HG02798 (cell line): Measurements from ENCODE around the gene ADD3.
"Not testable (repeated sequence)": the region's sequence is repeated elsewhere in the genome, so short reads cannot be mapped to it uniquely, and the experiment has no call there.

Source experiments
- ATAC-seq: cut with Tn5 transposase; IDR thresholded peaks from one replicate; pipeline ENCODE4 v1.9.1; 2021; ENCODE audit warnings: mild to moderate bottlenecking; ENCODE audit not compliant: unreplicated experiment, poor library complexity

The ADD3 gene

DNA sequence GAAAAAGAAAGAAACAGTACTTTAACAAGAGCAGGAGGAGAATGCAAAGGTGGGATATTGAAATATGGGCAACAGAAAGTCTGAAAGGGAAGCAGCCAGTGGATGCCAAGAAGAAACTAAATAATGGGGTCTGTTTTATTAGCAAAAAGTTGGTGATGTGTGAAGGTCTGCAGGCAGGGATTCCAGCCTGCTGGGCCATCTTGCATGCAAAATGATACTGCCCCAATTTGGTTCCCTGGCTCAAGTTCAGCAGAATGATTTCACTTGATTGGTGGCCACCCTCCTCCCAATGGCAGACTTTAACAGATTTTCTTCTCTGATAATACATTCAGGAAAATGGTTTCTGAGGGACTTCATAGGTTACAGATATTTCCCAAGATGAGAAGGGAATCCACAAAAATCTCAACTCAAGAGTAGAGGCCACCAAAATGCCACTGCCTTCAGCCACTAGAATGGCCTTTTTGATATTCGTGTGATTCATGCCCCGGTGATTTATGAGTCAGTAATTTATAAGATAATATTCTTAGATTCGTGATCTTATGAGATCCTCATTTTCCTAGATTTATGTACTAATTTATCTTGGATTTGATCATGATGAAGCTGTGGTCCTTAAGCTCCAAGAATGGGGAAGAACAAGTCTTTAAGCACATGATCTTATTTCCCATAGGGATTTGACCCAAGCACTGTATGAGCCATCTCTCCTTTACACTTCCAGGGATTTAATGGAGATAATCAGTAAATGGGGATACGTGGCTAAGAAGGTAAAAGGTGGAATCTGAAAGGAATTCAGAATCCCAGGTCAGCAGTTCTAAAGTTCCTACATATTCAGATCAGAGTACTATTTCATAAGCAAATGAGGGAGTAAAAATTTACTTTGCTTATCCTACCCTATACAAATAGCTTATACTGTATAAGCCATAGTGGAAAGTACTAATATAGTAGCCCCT lies 32.3 kb upstream of the ADD3 start:
- no peak for ATAC-seq

DNA sequence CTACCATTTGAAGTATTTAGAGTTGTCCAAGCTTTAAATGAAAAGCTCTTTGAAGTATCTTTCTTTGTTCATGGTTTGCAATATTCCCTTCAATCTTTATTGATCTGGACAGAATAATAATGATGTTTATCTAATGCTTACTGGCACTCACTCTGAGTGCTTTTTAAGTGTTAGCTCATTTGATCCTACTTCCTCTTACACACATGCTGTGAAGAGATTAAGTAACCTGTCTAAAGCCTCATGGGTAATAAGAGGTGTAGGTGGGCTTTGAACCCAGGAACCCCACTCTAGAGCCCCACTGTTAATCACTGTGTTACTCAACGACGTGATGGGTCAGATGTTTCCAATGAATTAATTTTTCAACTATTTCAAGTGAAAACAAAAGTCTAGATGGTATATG lies 31.1 kb upstream of the ADD3 start:
- ATAC-seq: no peak

DNA sequence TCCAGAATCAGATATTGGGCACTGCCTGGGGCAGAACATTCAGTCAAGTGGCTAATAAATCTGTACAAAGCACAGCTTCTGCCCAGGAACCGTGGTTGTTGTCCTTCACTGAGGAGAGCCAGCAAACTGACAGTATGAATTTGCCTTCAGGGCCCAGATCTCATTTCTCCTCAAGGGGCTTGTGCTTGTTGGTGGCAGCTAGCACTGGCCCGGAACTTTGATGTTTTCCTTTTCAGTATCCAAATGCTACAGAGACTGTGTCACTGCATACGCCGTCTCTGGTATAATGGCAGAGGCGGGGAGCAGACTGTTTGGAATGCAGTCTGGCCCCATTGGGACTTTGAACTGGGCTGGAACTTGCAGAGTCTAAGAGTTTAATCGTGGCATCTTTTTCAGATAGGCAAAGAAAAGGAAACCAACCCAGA lies 30.4 kb upstream of the ADD3 start:
- ATAC-seq: no peak

DNA sequence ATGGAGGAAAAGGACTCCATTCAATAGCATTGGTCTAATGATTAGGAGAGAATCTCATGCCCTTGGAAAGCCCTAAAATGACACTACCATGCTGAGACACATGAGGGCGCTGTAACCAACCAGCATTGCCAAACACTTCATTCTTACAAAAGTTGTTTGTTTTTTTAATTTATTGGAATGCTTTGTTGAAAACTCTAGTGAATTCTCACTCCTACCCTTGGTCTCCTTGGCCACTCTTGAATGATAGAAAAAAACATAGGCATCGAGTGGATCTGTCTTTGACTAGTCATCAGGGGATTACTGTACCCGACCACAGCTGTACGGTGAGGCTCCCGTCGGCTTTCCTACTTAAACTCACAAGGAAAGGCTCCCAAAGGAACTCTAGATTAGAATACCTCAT lies 29.3 kb upstream of the ADD3 start:
- no peak for ATAC-seq

DNA sequence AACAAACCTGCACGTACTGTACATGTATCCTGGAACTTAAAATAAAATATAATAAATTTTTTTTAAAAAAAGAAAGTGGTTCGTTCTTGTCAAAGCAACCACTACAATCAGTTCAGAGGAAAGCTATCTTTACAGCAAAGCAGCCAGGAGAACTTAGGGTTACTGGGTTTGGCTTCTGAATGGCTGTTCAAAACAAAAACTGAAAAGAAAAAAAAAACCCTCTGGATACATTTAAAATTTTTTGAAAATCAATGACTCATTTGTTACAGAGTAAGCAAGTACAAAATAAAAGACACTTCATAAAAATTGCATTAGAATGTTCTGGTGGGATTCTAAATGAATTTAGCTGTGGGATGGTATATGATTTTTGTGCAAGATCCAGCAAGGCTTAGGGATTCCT lies 28.6 kb upstream of the ADD3 start:
- ATAC-seq: no peak

DNA sequence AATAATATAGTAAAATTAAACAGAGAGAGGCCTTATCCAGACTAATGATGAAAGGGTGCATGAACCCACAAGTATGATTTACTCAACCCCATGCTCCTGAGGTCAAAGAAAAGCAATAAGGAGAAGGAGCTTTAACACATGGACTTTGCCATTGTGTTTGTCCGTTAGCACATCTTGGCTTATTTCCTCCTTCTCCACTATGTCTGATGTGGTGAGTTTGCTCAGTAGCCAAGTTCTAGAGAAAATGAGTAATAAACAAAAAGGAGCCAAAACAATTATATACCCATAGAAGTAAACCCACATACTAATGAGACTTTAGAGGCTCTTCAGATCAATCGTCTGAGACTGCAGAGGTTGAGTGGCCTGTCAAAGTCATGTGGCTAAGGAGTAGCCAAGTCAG lies 26.1 kb upstream of the ADD3 start:
- no peak for ATAC-seq

DNA sequence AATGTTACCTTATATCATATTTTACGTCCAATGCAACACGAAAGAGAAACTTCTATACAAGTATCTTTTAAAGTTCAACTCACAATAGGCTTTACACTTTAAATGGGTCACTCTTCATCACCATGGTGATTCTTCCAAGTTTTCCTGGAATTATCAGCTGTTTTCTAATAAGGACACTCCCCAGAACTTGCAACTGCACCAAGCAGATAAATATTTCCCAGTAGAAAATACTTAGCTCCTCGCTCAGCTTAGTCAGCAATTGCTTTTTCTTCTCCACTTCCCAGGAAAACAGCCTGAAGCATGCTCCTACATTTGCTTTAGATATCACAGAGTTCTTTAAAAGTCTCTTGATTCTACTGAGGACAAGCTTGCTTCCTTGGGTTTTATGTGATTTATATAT lies 25.7 kb upstream of the ADD3 start:
- ATAC-seq: no peak

DNA sequence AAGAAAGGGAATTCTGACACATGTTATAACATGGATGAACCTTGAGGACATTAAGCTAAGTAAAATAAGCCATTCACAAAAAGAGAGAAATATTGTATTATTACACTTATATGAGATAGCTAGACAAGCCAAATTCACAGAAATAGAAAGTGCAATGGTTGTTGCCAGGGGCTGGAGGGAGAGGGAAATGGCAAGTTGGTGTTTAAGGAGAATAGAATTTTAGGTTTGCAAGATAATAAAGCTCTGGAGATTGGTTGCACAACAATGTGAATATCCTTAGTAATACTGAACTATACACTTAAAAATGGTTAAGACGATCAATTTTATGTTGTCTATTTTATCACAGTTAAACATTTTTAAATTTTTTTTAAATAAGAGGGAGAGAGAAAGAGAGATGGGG lies 25.0 kb upstream of the ADD3 start:
- ATAC-seq: no peak

DNA sequence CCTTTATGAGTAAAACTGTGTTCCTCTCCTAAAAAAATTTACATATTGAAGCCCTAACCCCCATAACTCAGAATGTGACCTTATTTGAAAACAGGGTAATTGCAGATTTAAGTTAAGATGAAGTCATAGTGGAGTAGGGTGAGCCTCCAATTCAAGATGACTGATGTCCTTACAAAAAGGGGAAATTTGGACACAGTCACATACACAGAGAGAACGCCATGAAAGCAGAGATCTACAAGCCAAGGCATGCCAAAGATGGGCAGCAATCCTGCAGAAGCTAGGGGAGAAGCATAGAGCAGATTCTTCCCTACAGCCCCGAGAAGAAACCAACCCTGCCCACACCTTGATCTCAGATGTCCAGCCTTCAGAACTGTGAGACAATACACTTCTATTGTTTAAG lies 23.8 kb upstream of the ADD3 start:
- no peak for ATAC-seq

DNA sequence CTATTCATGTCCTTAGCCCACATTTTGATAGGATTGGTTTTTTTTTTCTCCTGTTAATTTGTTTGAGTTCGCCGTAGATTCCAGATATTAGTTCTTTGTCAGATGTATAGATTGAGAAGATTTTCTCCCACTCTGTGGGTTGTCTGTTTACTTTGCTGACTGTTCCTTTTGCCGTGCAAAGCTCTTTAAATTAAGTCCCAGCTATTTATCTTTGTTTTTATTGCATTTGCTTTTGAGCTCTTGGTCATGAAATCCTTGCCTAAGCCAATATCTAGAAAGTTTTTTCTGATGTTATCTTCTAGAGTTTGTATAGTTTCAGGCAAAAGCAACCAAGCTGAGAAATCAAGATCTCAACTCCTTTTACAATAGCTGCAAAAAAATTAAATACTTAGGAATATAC lies 22.0 kb upstream of the ADD3 start:
- ATAC-seq: not testable (repeated sequence)

DNA sequence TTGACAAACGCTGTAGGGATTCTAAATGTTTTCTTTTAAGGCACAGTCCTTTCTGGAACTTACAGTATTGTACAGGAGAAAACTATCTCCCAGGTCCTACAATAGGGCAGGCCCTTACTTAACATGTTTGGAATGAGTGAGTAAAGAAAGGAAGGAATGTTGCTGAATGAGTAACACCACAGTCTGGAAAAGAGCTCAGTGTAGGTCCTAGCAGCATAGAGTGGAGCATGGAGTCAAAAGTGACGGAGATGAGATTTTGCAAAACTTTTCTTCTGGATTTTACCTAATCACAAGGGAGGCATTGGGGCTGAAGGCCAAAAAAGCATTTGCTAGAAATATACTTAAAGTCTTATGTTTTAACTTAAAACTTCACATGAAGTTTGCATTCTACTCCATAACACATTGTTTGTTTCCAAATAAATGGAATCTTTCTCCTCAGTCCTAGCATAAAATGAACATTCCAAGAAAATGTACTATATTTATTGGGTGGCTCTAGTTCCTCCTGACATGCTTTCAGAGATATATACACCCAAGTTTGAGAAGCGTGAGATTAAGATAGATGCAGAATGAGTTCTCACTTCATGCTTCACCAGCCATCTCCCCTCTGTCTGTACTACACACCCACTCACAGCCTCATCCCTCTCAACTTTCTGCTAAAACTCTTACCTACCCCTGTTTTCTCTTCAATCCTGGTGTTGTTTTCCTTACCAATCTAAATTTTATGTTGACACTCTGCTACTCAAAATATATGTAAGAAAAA lies 20.2 kb upstream of the ADD3 start:
- ATAC-seq: no peak

DNA sequence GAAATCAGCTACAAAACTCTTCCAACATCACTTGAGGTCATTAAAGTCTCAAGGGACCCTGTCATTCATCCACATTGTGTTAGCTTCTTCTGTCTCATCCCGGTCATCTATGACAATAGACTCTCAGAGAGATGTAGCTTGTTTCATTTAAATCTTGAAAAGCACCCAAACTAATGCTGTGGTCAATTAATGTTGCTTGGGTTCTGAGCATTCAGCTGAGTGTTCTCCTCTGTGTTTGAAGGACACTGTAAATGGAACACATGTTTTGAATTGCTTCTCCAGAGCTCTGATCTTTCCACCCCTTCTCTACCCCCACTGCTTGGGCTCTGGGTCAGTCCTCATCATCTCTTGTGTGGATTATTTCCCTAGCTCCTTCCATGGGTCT lies 19.6 kb upstream of the ADD3 start:
- ATAC-seq: no peak

DNA sequence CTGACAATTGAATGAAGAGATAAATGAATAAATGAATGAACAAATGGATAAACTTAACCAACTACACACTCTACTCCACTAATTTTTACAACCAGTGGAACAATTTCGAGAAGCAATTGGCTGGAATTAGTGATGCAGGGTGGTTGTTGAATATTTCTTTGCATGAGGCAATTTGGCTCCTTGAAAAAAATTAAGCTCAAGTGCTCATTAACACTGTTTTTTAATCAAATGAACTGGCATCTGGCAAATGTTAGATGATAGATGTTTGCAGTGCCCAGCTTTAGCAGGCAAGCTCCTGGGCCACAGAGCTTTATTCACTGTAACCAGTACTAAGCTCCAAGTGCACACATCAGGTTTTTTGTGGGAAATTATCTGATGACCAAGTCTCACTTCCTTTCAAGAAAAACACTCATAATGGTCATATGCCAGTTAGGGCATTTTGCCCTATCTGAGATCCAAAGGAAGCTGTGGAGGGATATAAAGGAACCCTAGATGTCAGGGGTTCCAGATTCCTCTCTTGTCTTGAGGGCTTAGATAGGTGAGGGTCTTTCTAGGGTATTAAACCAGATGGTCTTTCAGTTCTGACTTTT lies 16.4 kb upstream of the ADD3 start:
- no peak for ATAC-seq

DNA sequence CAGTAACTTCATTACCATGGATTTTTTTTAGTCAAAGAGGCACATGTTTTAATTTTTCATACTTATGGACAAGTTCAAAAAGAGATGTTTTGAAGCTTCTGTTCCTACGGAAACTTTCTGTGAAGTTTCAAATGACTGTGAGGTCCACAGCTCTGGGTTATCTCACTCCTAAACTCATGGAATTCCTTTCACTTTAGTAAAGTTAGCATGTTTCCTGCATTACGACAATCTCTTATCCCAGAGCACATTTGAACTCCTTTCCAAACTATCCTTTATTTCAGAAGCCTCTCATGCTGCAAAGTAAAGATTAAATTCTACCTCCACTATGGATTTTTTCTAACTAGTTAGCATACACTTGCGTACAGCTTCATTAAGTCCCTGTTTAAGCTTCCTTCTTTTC lies 15.3 kb upstream of the ADD3 start:
- no peak for ATAC-seq

DNA sequence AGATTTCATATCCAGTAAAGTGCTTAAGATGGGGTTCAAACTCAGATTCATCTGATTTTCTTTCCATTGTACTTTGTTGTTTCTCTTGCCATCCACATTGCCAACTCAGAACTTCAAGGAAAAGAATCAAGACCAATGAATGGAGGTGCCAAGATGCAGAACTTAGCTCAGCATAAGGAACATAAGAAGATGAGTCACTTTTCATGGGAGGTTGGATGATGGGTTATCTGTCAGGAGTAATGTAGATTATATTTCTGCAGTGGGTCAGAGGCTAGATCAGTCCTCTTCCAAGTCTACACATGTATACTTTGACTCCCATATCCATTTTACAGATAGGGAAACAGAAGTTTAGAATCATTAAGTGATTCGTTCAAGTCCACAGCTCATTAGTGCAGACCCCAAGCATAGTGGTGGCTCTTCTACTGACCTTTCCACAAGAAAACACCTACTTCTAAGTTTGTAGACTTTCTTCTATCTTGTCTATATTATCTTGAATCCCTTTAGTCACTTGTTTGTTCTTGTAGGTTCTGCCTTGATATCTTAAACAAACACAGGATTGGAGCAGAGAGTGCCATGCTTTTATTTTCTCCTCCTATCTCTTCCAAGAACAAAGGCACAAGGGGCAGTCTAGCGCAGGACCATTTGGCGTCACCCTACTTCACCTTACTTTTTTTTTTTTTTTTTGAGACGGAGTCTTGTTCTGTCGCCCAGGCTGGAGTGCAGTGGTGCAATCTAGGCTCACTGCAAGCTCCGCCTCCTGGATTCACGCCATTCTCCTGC lies 14.0 kb upstream of the ADD3 start:
- no peak for ATAC-seq

DNA sequence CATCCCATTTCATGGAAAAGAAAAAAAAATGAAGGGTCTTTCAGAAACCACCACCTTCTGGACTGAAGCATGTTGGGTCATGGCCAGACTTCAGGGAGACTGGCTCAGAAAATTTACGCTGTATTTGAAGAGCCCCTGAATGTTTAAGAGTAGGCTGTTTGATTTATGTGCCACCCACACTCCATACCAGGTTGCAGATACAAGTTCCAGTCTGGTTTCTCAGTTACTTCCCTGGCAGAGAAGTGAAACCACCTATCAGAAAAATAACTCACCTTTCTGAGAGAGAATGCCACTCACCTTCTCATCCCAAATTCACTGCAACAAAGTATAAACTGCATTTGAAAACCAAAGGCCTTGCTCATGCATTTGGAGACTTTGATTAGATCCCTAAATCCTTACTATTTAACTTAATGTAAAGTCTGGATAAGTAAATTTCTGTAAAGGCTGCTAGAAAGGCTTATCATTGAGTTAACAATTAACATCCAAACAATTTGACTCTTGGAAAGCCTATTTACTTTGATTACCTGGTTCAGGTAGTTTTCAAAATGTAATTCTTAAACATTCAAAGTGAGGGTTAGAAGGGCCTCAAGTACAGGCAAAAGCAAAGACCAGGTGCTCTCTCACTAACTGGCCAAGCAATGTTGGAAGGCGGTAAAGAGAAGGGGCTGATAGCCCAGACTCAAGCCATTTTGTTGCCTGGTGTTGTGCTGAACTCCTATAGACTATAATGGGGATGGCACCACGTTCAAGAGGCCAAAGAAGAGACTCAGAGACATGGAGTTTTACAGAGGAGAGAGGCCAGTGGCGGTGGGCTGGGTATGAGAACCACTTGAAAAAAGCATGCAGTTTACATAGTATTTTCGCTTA lies 12.8 kb upstream of the ADD3 start:
- no peak for ATAC-seq

DNA sequence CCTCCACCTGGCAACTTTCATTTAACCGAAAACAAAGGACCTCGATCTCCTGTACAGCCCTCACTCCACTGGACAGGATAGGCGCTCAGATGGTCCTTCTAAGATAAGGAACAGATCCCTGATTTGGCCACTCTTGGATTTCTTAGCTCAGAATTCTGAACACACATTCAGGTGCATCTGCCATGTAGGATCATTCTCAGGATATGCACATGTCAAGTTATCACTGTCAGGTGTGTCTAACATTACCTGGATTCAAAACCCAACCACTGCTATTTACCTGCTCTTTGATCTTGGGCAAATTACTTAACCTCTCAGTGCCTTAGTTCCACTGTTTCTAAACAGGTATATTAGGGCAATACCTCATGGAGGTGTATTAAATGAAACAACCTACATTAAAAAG lies 12.2 kb upstream of the ADD3 start:
- no peak for ATAC-seq

DNA sequence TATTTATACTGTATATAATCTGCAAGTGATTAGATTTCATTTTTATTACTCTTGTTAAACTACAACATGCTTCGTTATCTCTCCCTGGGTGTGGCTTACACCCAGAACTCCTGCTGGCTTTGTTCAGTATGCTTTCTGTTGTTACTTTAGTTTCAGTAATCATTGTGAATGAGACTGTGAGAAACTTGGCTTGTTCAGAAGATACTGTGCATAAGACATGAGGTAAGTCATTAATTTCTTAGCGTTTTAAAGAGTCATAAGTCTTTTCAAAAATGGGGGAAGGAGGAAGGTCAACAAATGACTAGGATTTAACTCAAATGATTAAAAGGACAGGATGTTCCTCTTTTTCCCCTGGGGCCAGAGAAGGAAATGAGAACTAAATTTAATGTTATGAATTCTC lies 11.6 kb upstream of the ADD3 start:
- ATAC-seq: peak; percentile 81

DNA sequence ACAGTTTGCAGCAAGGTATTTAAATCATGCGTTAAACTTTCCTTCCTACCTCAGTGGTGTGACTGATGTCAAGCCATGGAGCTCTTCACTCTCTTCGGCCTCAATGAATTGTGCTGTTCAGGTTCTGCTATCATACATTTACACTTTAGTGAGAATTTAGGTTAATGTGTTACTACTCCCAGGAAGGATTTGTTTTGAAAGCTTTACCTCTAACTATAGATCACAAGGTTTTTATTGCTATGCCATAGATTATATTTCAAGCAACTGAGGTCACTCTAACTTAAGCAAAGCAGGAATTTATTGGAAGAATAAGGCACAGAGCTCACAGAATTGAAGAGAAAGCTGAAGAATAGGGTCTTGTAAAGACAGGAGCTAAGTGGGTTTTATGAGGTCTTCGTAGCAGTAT lies 11.0 kb upstream of the ADD3 start:
- ATAC-seq: peak; percentile 18

DNA sequence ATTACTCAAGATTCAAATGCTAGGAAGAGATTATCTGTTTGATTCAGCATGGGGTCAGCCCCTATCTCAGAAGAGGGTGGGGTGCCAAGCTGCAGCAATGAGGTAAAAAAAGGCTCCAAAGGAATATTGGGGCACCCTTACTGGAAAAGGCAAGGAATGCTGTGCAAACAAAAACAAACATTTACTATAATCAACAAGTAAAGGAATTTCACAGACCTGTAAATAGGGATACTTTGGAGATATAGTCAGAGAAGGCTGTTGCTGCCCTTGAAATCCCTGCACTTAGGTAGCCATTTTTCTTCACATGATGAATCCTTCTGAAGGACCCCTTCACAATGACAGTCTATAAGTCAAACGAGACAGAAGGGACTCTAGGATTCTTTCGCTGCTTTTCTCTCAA lies 10.6 kb upstream of the ADD3 start:
- ATAC-seq: no peak
